Effector memory CD4-positive, alpha-beta T cell (primary cell): ENCODE results near the gene NGFR.

ENCODE experiments used
- DNase-seq, 3 donors: peaks; one replicate each; pipeline ENCODE4 v3.0.0-alpha.2; 2020
- H3K27ac ChIP-seq: 2 replicates; pipeline ENCODE4 v1.7.0; 2013; ENCODE audit warnings: mild to moderate bottlenecking, low read length, moderate library complexity; ENCODE audit not compliant: insufficient read depth, poor library complexity, severe bottlenecking
- H3K27me3 ChIP-seq: replicated peaks from 2 replicates; pipeline ENCODE4 v1.7.0; 2013; ENCODE audit warnings: mild to moderate bottlenecking, low read length; ENCODE audit not compliant: insufficient read depth, control insufficient read depth, poor library complexity, severe bottlenecking
- H3K36me3 ChIP-seq: 2 replicates; pipeline ENCODE4 v1.7.0; 2013; ENCODE audit warnings: mild to moderate bottlenecking, low read length, moderate library complexity; ENCODE audit not compliant: control insufficient read depth, insufficient read depth
- H3K4me1 ChIP-seq: 2 replicates; pipeline ENCODE4 v1.7.0; 2013; ENCODE audit warnings: low read length, mild to moderate bottlenecking; ENCODE audit not compliant: control insufficient read depth, insufficient read depth, poor library complexity, severe bottlenecking
- H3K4me3 ChIP-seq: 2 replicates; pipeline ENCODE4 v1.7.0; 2013; ENCODE audit warnings: low read length, low read depth, mild to moderate bottlenecking; ENCODE audit not compliant: insufficient read depth, poor library complexity, severe bottlenecking
- H3K9me3 ChIP-seq: 2 replicates; pipeline ENCODE4 v1.7.0; 2013; ENCODE audit warnings: mild to moderate bottlenecking, low read length, moderate library complexity; ENCODE audit not compliant: control insufficient read depth

NGFR gene

GRCh38 chr17:49508061-49508865 lies 13.2 kb downstream of the NGFR start:
- no peak overlapping the region for H3K4me3 ChIP-seq

GRCh38 chr17:49508866-49509587 lies 13.9 kb downstream of the NGFR start:
- no peak overlapping the region for H3K4me3 ChIP-seq
- peaks cover 19% of the 10 kb centered on the region for H3K27me3 ChIP-seq
- no peaks in the 10 kb centered on the region for H3K36me3 ChIP-seq

More at GRCh38 chr17:49508061-49508865, 13.2 kb downstream of the NGFR start:
- no peak for DNase-seq
- H3K36me3 ChIP-seq: no peaks in the 10 kb centered on the region
- H3K27me3 ChIP-seq: peaks cover 25% of the 10 kb centered on the region
- no peaks in the 10 kb centered on the region for H3K4me1 ChIP-seq
- H3K27ac ChIP-seq: no peak overlapping the region
- no peaks in the 10 kb centered on the region for H3K9me3 ChIP-seq

GRCh38 chr17:49509588-49509917 lies 14.5 kb downstream of the NGFR start:
- Histone ChIP-seq H3K36me3 (no peaks in the 10 kb centered on the region), H3K9me3 (no peaks in the 10 kb centered on the region), H3K27me3 (peaks cover 19% of the 10 kb centered on the region), H3K4me3 (no peak overlapping the region), H3K4me1 (no peaks in the 10 kb centered on the region), H3K27ac (no peak overlapping the region)
- no peak for DNase-seq

More at GRCh38 chr17:49508866-49509587, 13.9 kb downstream of the NGFR start:
- Histone ChIP-seq H3K9me3 (no peaks in the 10 kb centered on the region), H3K27ac (no peak overlapping the region), H3K4me1 (no peaks in the 10 kb centered on the region)
- no peak for DNase-seq

GRCh38 chr17:49510059-49510719 lies 15.1 kb downstream of the NGFR start:
- no peak overlapping the region for H3K27ac ChIP-seq
- H3K9me3 ChIP-seq: no peaks in the 10 kb centered on the region
- no peaks in the 10 kb centered on the region for H3K36me3 ChIP-seq
- no peaks in the 10 kb centered on the region for H3K4me1 ChIP-seq
- no peak overlapping the region for H3K4me3 ChIP-seq
- H3K27me3 ChIP-seq: peaks cover 19% of the 10 kb centered on the region
- no peak for DNase-seq

- peaks cover 19% of the 10 kb centered on the region for H3K27me3 ChIP-seq
- DNase-seq: no peak
- H3K4me3 ChIP-seq: no peak overlapping the region
- H3K4me1 ChIP-seq: no peaks in the 10 kb centered on the region
- no peak overlapping the region for H3K27ac ChIP-seq
- no peaks in the 10 kb centered on the region for H3K9me3 ChIP-seq
- no peaks in the 10 kb centered on the region for H3K36me3 ChIP-seq
Measured at GRCh38 chr17:49510720-49511110, 15.6 kb downstream of the NGFR start.

GRCh38 chr17:49511810-49512209 lies 16.7 kb downstream of the NGFR start:
- Histone ChIP-seq H3K27me3 (peaks cover 15% of the 10 kb centered on the region), H3K4me1 (no peaks in the 10 kb centered on the region), H3K9me3 (no peaks in the 10 kb centered on the region), H3K27ac (no peak overlapping the region), H3K4me3 (no peak overlapping the region), H3K36me3 (no peaks in the 10 kb centered on the region)
- no peak for DNase-seq

GRCh38 chr17:49512296-49513043 lies 17.4 kb downstream of the NGFR start:
- Histone ChIP-seq H3K36me3 (no peaks in the 10 kb centered on the region), H3K27ac (no peak overlapping the region), H3K4me1 (no peaks in the 10 kb centered on the region), H3K27me3 (peaks cover 15% of the 10 kb centered on the region), H3K4me3 (no peak overlapping the region), H3K9me3 (no peaks in the 10 kb centered on the region)
- DNase-seq: no peak

- Histone ChIP-seq H3K9me3 (no peaks in the 10 kb centered on the region), H3K36me3 (no peaks in the 10 kb centered on the region), H3K4me1 (no peaks in the 10 kb centered on the region), H3K4me3 (no peak overlapping the region), H3K27ac (no peak overlapping the region), H3K27me3 (peaks cover 15% of the 10 kb centered on the region)
- no peak for DNase-seq
Measured at GRCh38 chr17:49513044-49513395, 17.9 kb downstream of the NGFR start.

- Histone ChIP-seq H3K36me3 (no peaks in the 10 kb centered on the region), H3K27ac (no peak overlapping the region), H3K4me3 (no peak overlapping the region), H3K27me3 (peaks cover 14% of the 10 kb centered on the region), H3K9me3 (no peaks in the 10 kb centered on the region), H3K4me1 (no peaks in the 10 kb centered on the region)
- no peak for DNase-seq
Measured at GRCh38 chr17:49513641-49514040, 18.5 kb downstream of the NGFR start.
